ENCODE measurements around the gene CATSPERD. TPM values are rescaled to one million over a fixed set of nuclear protein-coding genes. Genes with fewer than 3 reads are reported as not detected.
"Not testable (repeated sequence)": the region's sequence is repeated elsewhere in the genome, so short reads cannot be mapped to it uniquely, and the experiment has no call there.

Gene CATSPERD
- total RNA-seq, 1 donor from 2014 or later = not detected

GRCh38 chr19:5775668-5776309, 55.4 kb downstream of the CATSPERD start:
- H3K4me3 ChIP-seq (ENCODE audit: insufficient read depth, low read depth, low read length) = no peak overlapping the region
- no peak for TF ChIP-seq EZH2 (IDR thresholded peaks at IDR 0.05; ENCODE audit: insufficient read depth, low read length)
- TF ChIP-seq CTCF (IDR thresholded peaks at IDR 0.05; ENCODE audit: insufficient read depth, low read depth, low read length) = no peak
- no peak overlapping the region for H3K27ac Mint-ChIP-seq (ENCODE audit: unreplicated experiment)
- DNase-seq (ENCODE audit: low read depth) = peak; percentile 14
- H3K79me2 ChIP-seq (ENCODE audit: insufficient read depth, low read length) = no peaks in the 10 kb centered on the region
- no peak overlapping the region for H3K4me3 Mint-ChIP-seq (ENCODE audit: unreplicated experiment)
- no peak overlapping the region for H3K4me2 ChIP-seq (ENCODE audit: low read length)
- peaks cover 5% of the 10 kb centered on the region for H3K27me3 Mint-ChIP-seq (ENCODE audit: low read depth, unreplicated experiment)
- no peaks in the 10 kb centered on the region for H3K9me3 Mint-ChIP-seq (ENCODE audit: unreplicated experiment)
- H3K36me3 ChIP-seq (ENCODE audit: insufficient read depth, low read length) = no peaks in the 10 kb centered on the region
- H3K36me3 Mint-ChIP-seq (ENCODE audit: low read depth, unreplicated experiment) = no peaks in the 10 kb centered on the region
- no peaks in the 10 kb centered on the region for H3K27me3 ChIP-seq (ENCODE audit: insufficient read depth, low read length)
- no peak overlapping the region for H3K9ac ChIP-seq (ENCODE audit: low read length)
- H3K27ac ChIP-seq (ENCODE audit: low read depth, low read length) = no peak overlapping the region
- H3K4me1 ChIP-seq (ENCODE audit: insufficient read depth, low read length) = no peaks in the 10 kb centered on the region
- H3K4me1 Mint-ChIP-seq (ENCODE audit: low read depth, unreplicated experiment) = no peaks in the 10 kb centered on the region
- H2AFZ ChIP-seq (ENCODE audit: low read depth, low read length) = no peak overlapping the region
- no peaks in the 10 kb centered on the region for H3K9me3 ChIP-seq (ENCODE audit: insufficient read depth, low read depth, low read length)
- H4K20me1 ChIP-seq (ENCODE audit: insufficient read depth, low read length) = no peaks in the 10 kb centered on the region
- FAIRE-seq = no peak

- DNase-seq (ENCODE audit: low read depth) (no peak), FAIRE-seq (no peak)
- no peaks in the 10 kb centered on the region for H3K27me3 ChIP-seq (ENCODE audit: insufficient read depth, low read length)
- no peak overlapping the region for H3K4me3 ChIP-seq (ENCODE audit: insufficient read depth, low read depth, low read length)
- Mint-ChIP-seq H3K9me3 (ENCODE audit: unreplicated experiment) (no peaks in the 10 kb centered on the region), H3K27ac (ENCODE audit: unreplicated experiment) (no peak overlapping the region), H3K4me3 (ENCODE audit: unreplicated experiment) (no peak overlapping the region), H3K4me1 (ENCODE audit: low read depth, unreplicated experiment) (no peaks in the 10 kb centered on the region), H3K27me3 (ENCODE audit: low read depth, unreplicated experiment) (peaks cover 5% of the 10 kb centered on the region), H3K36me3 (ENCODE audit: low read depth, unreplicated experiment) (no peaks in the 10 kb centered on the region)
- no peaks in the 10 kb centered on the region for H3K79me2 ChIP-seq (ENCODE audit: insufficient read depth, low read length)
- no peaks in the 10 kb centered on the region for H3K9me3 ChIP-seq (ENCODE audit: insufficient read depth, low read depth, low read length)
- H2AFZ ChIP-seq (ENCODE audit: low read depth, low read length) = no peak overlapping the region
- H3K4me2 ChIP-seq (ENCODE audit: low read length) = no peak overlapping the region
- TF ChIP-seq CTCF (IDR thresholded peaks at IDR 0.05; ENCODE audit: insufficient read depth, low read depth, low read length) = no peak
- TF ChIP-seq EZH2 (IDR thresholded peaks at IDR 0.05; ENCODE audit: insufficient read depth, low read length) = no peak
- no peaks in the 10 kb centered on the region for H3K4me1 ChIP-seq (ENCODE audit: insufficient read depth, low read length)
- no peaks in the 10 kb centered on the region for H4K20me1 ChIP-seq (ENCODE audit: insufficient read depth, low read length)
- H3K36me3 ChIP-seq (ENCODE audit: insufficient read depth, low read length) = no peaks in the 10 kb centered on the region
- H3K27ac ChIP-seq (ENCODE audit: low read depth, low read length) = no peak overlapping the region
- H3K9ac ChIP-seq (ENCODE audit: low read length) = no peak overlapping the region
These were observed 58.0 kb downstream of the CATSPERD start for GRCh38 chr19:5778402-5778801.

- not testable (repeated sequence) for H3K36me3 Mint-ChIP-seq (ENCODE audit: low read depth, unreplicated experiment); H3K9me3 Mint-ChIP-seq (ENCODE audit: unreplicated experiment); FAIRE-seq; H3K36me3 ChIP-seq (ENCODE audit: insufficient read depth, low read length); H3K27me3 ChIP-seq (ENCODE audit: insufficient read depth, low read length); H3K9me3 ChIP-seq (ENCODE audit: insufficient read depth, low read depth, low read length); H2AFZ ChIP-seq (ENCODE audit: low read depth, low read length); H3K4me3 ChIP-seq (ENCODE audit: insufficient read depth, low read depth, low read length); H3K9ac ChIP-seq (ENCODE audit: low read length); H3K27ac Mint-ChIP-seq (ENCODE audit: unreplicated experiment); H3K4me2 ChIP-seq (ENCODE audit: low read length); DNase-seq (ENCODE audit: low read depth); H3K4me3 Mint-ChIP-seq (ENCODE audit: unreplicated experiment); H3K27me3 Mint-ChIP-seq (ENCODE audit: low read depth, unreplicated experiment); H3K79me2 ChIP-seq (ENCODE audit: insufficient read depth, low read length); H4K20me1 ChIP-seq (ENCODE audit: insufficient read depth, low read length); H3K4me1 ChIP-seq (ENCODE audit: insufficient read depth, low read length); H3K27ac ChIP-seq (ENCODE audit: low read depth, low read length); H3K4me1 Mint-ChIP-seq (ENCODE audit: low read depth, unreplicated experiment)
These were observed 60.5 kb downstream of the CATSPERD start for GRCh38 chr19:5780916-5781315.
